Measurements from ENCODE around the gene NAAA. TPM values are rescaled to one million over a fixed set of nuclear protein-coding genes. Genes with fewer than 3 reads are reported as not detected.

Gene NAAA
- total RNA-seq, 1 experiment from 2014 or later: 2.7 TPM

DNA sequence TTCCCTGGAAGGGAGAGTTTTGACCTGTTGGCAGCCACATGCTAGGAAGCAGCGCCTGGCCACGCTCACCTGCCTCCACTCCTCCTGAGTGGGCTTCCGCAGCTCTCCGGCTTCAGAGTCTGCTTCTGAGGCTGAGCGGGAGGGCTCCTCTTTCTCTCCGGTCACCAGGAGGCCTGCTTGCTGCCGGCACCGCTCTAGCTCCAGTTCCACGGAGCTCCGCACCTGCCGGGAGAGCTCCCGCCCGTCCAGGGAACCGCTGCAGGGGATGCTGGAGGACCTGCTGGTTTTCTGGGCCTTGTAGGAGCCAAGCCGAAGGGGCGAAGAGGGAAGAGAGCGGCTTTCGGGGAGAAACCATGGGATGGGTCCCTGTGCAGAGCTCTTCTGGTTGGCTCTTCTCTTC, 64.6 kb downstream of the NAAA start:
- no CpG with 5 or more reads among the region's 18 CpGs for WGBS (ENCODE audit: extremely low coverage, insufficient read length, low lambda C conversion rate)
- DNase-seq: no peak

More for the DNA sequence above, 64.6 kb downstream of the NAAA start:
- H3K9me3 Mint-ChIP-seq: no peaks in the 10 kb centered on the region; a peak in 1 of 5 replicates
- Histone ChIP-seq H4K8ac (replicated peaks; ENCODE audit: insufficient read length, low read depth, low read length) (no peak overlapping the region), H3K9ac (ENCODE audit: extremely low read depth, insufficient read length, low read length) (no peak overlapping the region), H3K14ac (ENCODE audit: insufficient read depth, low read length) (no peak overlapping the region), H3K4me2 (ENCODE audit: insufficient read depth, insufficient read length, low read length) (no peak overlapping the region), H3K56ac (ENCODE audit: insufficient read length, low read depth, low read length) (no peak overlapping the region), H3K27me3 (ENCODE audit: insufficient read depth, low read length) (no peaks in the 10 kb centered on the region), H3K79me1 (ENCODE audit: insufficient read depth, low read depth, low read length, poor library complexity, severe bottlenecking) (no peaks in the 10 kb centered on the region), H3T11ph (ENCODE audit: low read length) (no peak overlapping the region), H2BK15ac (ENCODE audit: low read depth, low read length) (no peak overlapping the region), H2BK120ac (ENCODE audit: low read depth, low read length, poor library complexity, severe bottlenecking) (no peak overlapping the region), H3K9me3 (ENCODE audit: control insufficient read depth, low read depth, low read length) (no peaks in the 10 kb centered on the region), H2BK5ac (ENCODE audit: insufficient read length, low read length) (no peak overlapping the region), H2BK12ac (ENCODE audit: insufficient read length, low read depth, low read length) (no peak overlapping the region), H4K5ac (ENCODE audit: insufficient read length, low read depth, low read length) (no peak overlapping the region), H3K23ac (ENCODE audit: insufficient read length, low read depth, low read length) (no peak overlapping the region), H2BK20ac (ENCODE audit: low read depth, low read length, poor library complexity, severe bottlenecking) (no peak overlapping the region), H2AK5ac (ENCODE audit: insufficient read length, low read length) (no peak overlapping the region), H2AFZ (ENCODE audit: low read length) (no peak overlapping the region), H3K4ac (ENCODE audit: low read depth, low read length) (no peak overlapping the region), H4K20me1 (ENCODE audit: control insufficient read depth, insufficient read depth, insufficient read length) (no peaks in the 10 kb centered on the region), H3K18ac (ENCODE audit: insufficient read length, low read depth, low read length) (no peak overlapping the region), H4K91ac (ENCODE audit: insufficient read length, low read depth, low read length) (no peak overlapping the region), H3K23me2 (ENCODE audit: insufficient read length, low read depth, low read length, poor library complexity, severe bottlenecking) (no peaks in the 10 kb centered on the region), H3K27ac (ENCODE audit: insufficient read length, low read depth, low read length) (no peak overlapping the region), H3K79me2 (ENCODE audit: insufficient read depth, low read length) (no peaks in the 10 kb centered on the region), H3K4me1 (ENCODE audit: insufficient read depth, low read length) (no peaks in the 10 kb centered on the region)
- H3K36me3 Mint-ChIP-seq (ENCODE audit: insufficient read depth in 1 of 3, low read depth in 3 of 3): no peaks in the 10 kb centered on the region
- TF ChIP-seq, protein P1, sequence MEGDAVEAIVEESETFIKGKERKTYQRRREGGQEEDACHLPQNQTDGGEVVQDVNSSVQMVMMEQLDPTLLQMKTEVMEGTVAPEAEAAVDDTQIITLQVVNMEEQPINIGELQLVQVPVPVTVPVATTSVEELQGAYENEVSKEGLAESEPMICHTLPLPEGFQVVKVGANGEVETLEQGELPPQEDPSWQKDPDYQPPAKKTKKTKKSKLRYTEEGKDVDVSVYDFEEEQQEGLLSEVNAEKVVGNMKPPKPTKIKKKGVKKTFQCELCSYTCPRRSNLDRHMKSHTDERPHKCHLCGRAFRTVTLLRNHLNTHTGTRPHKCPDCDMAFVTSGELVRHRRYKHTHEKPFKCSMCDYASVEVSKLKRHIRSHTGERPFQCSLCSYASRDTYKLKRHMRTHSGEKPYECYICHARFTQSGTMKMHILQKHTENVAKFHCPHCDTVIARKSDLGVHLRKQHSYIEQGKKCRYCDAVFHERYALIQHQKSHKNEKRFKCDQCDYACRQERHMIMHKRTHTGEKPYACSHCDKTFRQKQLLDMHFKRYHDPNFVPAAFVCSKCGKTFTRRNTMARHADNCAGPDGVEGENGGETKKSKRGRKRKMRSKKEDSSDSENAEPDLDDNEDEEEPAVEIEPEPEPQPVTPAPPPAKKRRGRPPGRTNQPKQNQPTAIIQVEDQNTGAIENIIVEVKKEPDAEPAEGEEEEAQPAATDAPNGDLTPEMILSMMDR (conservative IDR thresholded peaks at IDR 0.05): no peak
- H3K4me3 Mint-ChIP-seq: no peak overlapping the region
- no peaks in the 10 kb centered on the region for H3K27me3 Mint-ChIP-seq (ENCODE audit: low read depth)
- H3K27ac Mint-ChIP-seq: no peak overlapping the region
- H3K4me1 Mint-ChIP-seq: peaks cover 5 to 8% of the 10 kb centered on the region in 2 experiments
